ENCODE data around the gene SLX9.

DNA sequence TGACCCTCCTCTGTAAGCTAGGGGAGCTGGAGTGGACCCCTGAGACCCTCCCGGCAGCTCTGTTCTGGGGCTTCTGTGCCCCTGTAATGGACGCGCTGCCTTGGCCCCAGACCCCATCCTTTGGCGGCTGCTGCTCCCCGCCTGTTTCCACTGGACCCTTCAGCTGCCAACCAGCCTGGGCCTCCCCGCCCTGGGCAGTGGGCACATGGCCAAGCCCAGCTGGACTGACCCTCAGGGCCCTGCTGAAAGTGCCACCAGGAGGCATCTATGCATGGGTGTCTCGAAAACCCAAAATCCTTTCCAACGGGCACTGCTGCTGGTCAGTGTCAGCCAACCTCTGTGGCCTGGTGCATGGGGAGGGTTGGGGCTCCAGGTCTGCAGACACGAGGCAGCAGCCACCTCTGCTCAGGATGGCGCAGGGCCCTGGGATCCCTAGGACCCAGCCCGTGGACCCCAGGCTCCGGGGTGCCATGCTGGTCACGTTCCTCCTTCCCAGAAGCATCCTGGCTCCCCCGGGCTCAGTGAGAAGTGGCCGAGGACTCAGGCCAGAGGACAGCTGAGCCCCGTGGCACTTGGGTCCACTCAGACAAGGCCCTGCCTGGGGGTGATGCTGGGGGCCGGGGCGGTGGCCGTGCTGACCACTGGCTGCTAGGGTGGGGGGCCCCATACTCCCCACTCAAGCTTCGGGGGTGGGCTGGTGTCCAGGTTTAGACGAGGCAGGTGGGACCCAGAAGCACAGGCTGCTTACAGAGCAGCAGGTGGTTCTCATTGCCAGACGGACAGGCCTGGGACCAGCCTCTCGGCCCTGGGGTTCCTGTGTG lies 46.9 kb downstream of the SLX9 start:
- TF ChIP-seq, protein P1, sequence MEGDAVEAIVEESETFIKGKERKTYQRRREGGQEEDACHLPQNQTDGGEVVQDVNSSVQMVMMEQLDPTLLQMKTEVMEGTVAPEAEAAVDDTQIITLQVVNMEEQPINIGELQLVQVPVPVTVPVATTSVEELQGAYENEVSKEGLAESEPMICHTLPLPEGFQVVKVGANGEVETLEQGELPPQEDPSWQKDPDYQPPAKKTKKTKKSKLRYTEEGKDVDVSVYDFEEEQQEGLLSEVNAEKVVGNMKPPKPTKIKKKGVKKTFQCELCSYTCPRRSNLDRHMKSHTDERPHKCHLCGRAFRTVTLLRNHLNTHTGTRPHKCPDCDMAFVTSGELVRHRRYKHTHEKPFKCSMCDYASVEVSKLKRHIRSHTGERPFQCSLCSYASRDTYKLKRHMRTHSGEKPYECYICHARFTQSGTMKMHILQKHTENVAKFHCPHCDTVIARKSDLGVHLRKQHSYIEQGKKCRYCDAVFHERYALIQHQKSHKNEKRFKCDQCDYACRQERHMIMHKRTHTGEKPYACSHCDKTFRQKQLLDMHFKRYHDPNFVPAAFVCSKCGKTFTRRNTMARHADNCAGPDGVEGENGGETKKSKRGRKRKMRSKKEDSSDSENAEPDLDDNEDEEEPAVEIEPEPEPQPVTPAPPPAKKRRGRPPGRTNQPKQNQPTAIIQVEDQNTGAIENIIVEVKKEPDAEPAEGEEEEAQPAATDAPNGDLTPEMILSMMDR (IDR thresholded peaks at IDR 0.05), result no peak
- TF ChIP-seq SP1 (CRISPR knock-in tag; conservative IDR thresholded peaks at IDR 0.05) (no peak), JUN (CRISPR knock-in tag; IDR thresholded peaks at IDR 0.05) (no peak), ESRRA (CRISPR knock-in tag; IDR thresholded peaks at IDR 0.05; ENCODE audit: borderline replicate concordance) (no peak), NFATC4 (CRISPR knock-in tag; IDR thresholded peaks at IDR 0.05) (no peak), ZNF121 (CRISPR knock-in tag; IDR thresholded peaks at IDR 0.05) (no peak), SOX15 (CRISPR knock-in tag; IDR thresholded peaks at IDR 0.05) (no peak), ZNF263 (CRISPR knock-in tag; IDR thresholded peaks at IDR 0.05; ENCODE audit: low read depth) (no peak), ELF4 (CRISPR knock-in tag; IDR thresholded peaks at IDR 0.05; ENCODE audit: low read depth) (no peak), TEAD4 (CRISPR knock-in tag; IDR thresholded peaks at IDR 0.05) (no peak), FOXK1 (CRISPR knock-in tag; IDR thresholded peaks at IDR 0.05) (no peak)
- TF ChIP-seq, protein P2, sequence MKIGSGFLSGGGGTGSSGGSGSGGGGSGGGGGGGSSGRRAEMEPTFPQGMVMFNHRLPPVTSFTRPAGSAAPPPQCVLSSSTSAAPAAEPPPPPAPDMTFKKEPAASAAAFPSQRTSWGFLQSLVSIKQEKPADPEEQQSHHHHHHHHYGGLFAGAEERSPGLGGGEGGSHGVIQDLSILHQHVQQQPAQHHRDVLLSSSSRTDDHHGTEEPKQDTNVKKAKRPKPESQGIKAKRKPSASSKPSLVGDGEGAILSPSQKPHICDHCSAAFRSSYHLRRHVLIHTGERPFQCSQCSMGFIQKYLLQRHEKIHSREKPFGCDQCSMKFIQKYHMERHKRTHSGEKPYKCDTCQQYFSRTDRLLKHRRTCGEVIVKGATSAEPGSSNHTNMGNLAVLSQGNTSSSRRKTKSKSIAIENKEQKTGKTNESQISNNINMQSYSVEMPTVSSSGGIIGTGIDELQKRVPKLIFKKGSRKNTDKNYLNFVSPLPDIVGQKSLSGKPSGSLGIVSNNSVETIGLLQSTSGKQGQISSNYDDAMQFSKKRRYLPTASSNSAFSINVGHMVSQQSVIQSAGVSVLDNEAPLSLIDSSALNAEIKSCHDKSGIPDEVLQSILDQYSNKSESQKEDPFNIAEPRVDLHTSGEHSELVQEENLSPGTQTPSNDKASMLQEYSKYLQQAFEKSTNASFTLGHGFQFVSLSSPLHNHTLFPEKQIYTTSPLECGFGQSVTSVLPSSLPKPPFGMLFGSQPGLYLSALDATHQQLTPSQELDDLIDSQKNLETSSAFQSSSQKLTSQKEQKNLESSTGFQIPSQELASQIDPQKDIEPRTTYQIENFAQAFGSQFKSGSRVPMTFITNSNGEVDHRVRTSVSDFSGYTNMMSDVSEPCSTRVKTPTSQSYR (CRISPR knock-in tag; IDR thresholded peaks at IDR 0.05), result no peak
- TF ChIP-seq, protein P3, sequence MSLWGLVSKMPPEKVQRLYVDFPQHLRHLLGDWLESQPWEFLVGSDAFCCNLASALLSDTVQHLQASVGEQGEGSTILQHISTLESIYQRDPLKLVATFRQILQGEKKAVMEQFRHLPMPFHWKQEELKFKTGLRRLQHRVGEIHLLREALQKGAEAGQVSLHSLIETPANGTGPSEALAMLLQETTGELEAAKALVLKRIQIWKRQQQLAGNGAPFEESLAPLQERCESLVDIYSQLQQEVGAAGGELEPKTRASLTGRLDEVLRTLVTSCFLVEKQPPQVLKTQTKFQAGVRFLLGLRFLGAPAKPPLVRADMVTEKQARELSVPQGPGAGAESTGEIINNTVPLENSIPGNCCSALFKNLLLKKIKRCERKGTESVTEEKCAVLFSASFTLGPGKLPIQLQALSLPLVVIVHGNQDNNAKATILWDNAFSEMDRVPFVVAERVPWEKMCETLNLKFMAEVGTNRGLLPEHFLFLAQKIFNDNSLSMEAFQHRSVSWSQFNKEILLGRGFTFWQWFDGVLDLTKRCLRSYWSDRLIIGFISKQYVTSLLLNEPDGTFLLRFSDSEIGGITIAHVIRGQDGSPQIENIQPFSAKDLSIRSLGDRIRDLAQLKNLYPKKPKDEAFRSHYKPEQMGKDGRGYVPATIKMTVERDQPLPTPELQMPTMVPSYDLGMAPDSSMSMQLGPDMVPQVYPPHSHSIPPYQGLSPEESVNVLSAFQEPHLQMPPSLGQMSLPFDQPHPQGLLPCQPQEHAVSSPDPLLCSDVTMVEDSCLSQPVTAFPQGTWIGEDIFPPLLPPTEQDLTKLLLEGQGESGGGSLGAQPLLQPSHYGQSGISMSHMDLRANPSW (CRISPR knock-in tag; conservative IDR thresholded peaks at IDR 0.05; ENCODE audit: low read depth), result no peak
